K562 (cell line): Measurements from ENCODE around the gene HAP1. TPM values are rescaled to one million over a fixed set of nuclear protein-coding genes. Genes with fewer than 3 reads are reported as not detected.
A peak's percentile ranks its signal among the peaks of the same experiment; 100 is the strongest.

Experiments
- AFF4 ChIP-seq: sonication (generic); formaldehyde crosslinking; IDR thresholded peaks from 2 replicates; pipeline ENCODE4 v1.8.0; 2023; ENCODE audit warnings: mild to moderate bottlenecking, missing genetic modification reagents
- ARID3B ChIP-seq: fragments of 250-450 bp; sonication (Bioruptor Pico); IDR thresholded peaks from 2 replicates; pipeline ENCODE4 v1.4.0; 2020; ENCODE audit warnings: borderline replicate concordance
- BMI1 ChIP-seq: fragments of 150-350 bp; IDR thresholded peaks from 2 replicates; pipeline ENCODE4 v1.6.1; 2014; ENCODE audit warnings: low read length
- CHD1 ChIP-seq: fragments of 200-600 bp; sonication (generic); IDR thresholded peaks from one replicate; pipeline ENCODE4 v1.6.1; 2012; ENCODE audit warnings: mild to moderate bottlenecking, moderate library complexity, low read length, inconsistent platforms
- CREM ChIP-seq: IDR thresholded peaks from 2 replicates; pipeline ENCODE4 v1.6.1; 2014; ENCODE audit warnings: antibody characterized with exemption, low read depth
- E4F1 ChIP-seq: fragments of 250-450 bp; sonication (Bioruptor Pico); IDR thresholded peaks from 2 replicates; pipeline ENCODE4 v1.5.0; 2021; ENCODE audit warnings: mild to moderate bottlenecking, borderline replicate concordance
- HNRNPLL ChIP-seq: fragments of 200-400 bp; formaldehyde crosslinking; IDR thresholded peaks from 2 replicates; pipeline ENCODE4 v1.6.1; 2017; ENCODE audit warnings: low read length, low read depth, mild to moderate bottlenecking; ENCODE audit not compliant: poor library complexity, severe bottlenecking
- MAFG ChIP-seq: fragments of 450-650 bp; conservative IDR thresholded peaks from 2 replicates; pipeline ENCODE4 v1.6.1; 2016; ENCODE audit warnings: missing genetic modification characterization, missing compliant biosample characterization
- MXD1 ChIP-seq: fragments of 250-450 bp; sonication (Bioruptor Pico); IDR thresholded peaks from 2 replicates; pipeline ENCODE4 v1.8.0; 2021; ENCODE audit warnings: borderline replicate concordance, mild to moderate bottlenecking, moderate library complexity; ENCODE audit not compliant: poor library complexity, severe bottlenecking
- NCOA2 ChIP-seq, 2 experiments: fragments of 450-650 bp; IDR thresholded peaks; 2 replicates each; pipeline ENCODE4 v1.6.1; 2018; ENCODE audit warnings: mild to moderate bottlenecking in 2 of 2, moderate library complexity in 1 of 2; ENCODE audit not compliant: partially characterized antibody in 2 of 2
- NFRKB ChIP-seq: fragments of 450-650 bp; IDR thresholded peaks from 2 replicates; pipeline ENCODE4 v1.6.1; 2016; ENCODE audit warnings: low read depth
- POLR2AphosphoS5 ChIP-seq: IDR thresholded peaks from 2 replicates; pipeline ENCODE4 v1.6.1; 2011; ENCODE audit warnings: mild to moderate bottlenecking, low read depth, low read length, moderate library complexity; ENCODE audit not compliant: control insufficient read depth, insufficient read depth
- SIN3B ChIP-seq: fragments of 450-650 bp; IDR thresholded peaks from 2 replicates; pipeline ENCODE4 v1.6.1; 2017; ENCODE audit warnings: low read depth, mild to moderate bottlenecking, moderate library complexity
- ZBTB33 ChIP-seq: sonication (generic); formaldehyde crosslinking; IDR thresholded peaks from 2 replicates; pipeline ENCODE4 v1.8.1; 2023; ENCODE audit warnings: mild to moderate bottlenecking, missing genetic modification reagents
- ZNF584 ChIP-seq: fragments of 200-800 bp; sonication (Bioruptor generic); IDR thresholded peaks from 2 replicates; pipeline ENCODE4 v1.6.1; 2016; ENCODE audit warnings: low read depth, mild to moderate bottlenecking, missing genetic modification characterization, missing compliant biosample characterization
- polyA plus RNA-seq, 8 experiments: library from polyadenylated mRNA; depleted of rRNA in 4 of 8; stranded (reverse) in 5 of 8; unstranded in 3 of 8; fragments of >200 nt; fragmentation: Nextera tagmentation in 2 of 8; fragmentation: Illumina TruSeq in 1 of 8; extraction: Ambion mirVana in 2 of 8; extraction: Trizol in 1 of 8; gene quantifications; 2 replicates each; pipeline versions ENCODE4 v1.2.1 to v1.2.3, GENCODE V29; 2011 to 2014; ENCODE audit warnings: inconsistent platforms in 1 of 8, missing spikeins in 1 of 8
- total RNA-seq, 7 experiments: library from RNA; depleted of rRNA in 6 of 7; stranded (reverse); fragments of >200 nt in 6 of 7; fragmentation: Illumina TruSeq in 2 of 7; extraction: Trizol in 2 of 7; gene quantifications; 2 replicates each; pipeline versions ENCODE4 v1.2.1 to v1.2.3, GENCODE V29; 2011 to 2021; ENCODE audit warnings: low replicate concordance in 1 of 7

Gene HAP1
- total and polyA plus RNA-seq, 9 of the 15 experiments (the other 6 are each of a cell fraction or from before 2014, with no cell fraction given) = under 0.01 to 0.09 (median 0.04) TPM; not detected in 6

GRCh38 chr17:41688641-41689496 lies 45.6 kb downstream of the HAP1 start, which contains the start of gene EIF1 (continued):
- TF ChIP-seq ZNF584 (CRISPR knock-in tag) (no peak; the same call in 1 of the 2 replicates), MXD1 (CRISPR knock-in tag) (no peak), HNRNPLL (peak; percentile 77), MAFG (no peak), ARID3B (peak; percentile 19; the same call in 1 of the 2 replicates), BMI1 (no peak), POLR2AphosphoS5 (peak; percentile 96), CHD1 (peak; percentile 96), NCOA2 (IDR thresholded peaks at IDR 0.05; ENCODE audit: partially characterized antibody in 2 of 2) (no peak), AFF4 (peak; percentile 99), CREM (peak; percentile 99), ZBTB33 (CRISPR knock-in tag) (no peak), NFRKB (peak; percentile 93), E4F1 (0 out of 2 replicates have a peak, but pooled peaks have one; percentile 74), SIN3B (peak; percentile 14; the same call in 1 of the 2 replicates)
